ENCODE data around the gene ALK. TPM values are rescaled to one million over a fixed set of nuclear protein-coding genes. Genes with fewer than 3 reads are reported as not detected.

ALK gene
- total and polyA plus RNA-seq, 7 donors = 0.31 to 2.9 (median 1.2) TPM; not detected in 1

GRCh38 chr2:29308366-29308765, 613.0 kb downstream of the ALK start:
- Histone ChIP-seq H3K27me3 (no peaks in the 10 kb centered on the region), H3K9me3 (no peaks in the 10 kb centered on the region), H3K27ac (no peak overlapping the region), H3K4me1 (peaks cover 0 to 5% (median 0%) of the 10 kb centered on the region in 4 donors), H3K4me3 (no peak overlapping the region), H3K36me3 (no peaks in the 10 kb centered on the region)
- DNase-seq = no peak
- TF ChIP-seq CTCF (IDR thresholded peaks at IDR 0.05) (no peak), POLR2A (IDR thresholded peaks at IDR 0.05) (no peak), POLR2AphosphoS5 (IDR thresholded peaks at IDR 0.05) (no peak), EP300 (IDR thresholded peaks at IDR 0.05) (no peak)
- intact Hi-C loops (cut with DNase I) = loop anchor here (2.0 kb wide), 1 partner anchor 532 kb away; no protein-coding TSS in a partner anchor
- WGBS, 2 donors = 67 to 84% methylated on average over 9 of the region's 9 CpGs

GRCh38 chr2:29307519-29307918, 613.9 kb downstream of the ALK start:
- no peak for TF ChIP-seq CTCF (IDR thresholded peaks at IDR 0.05)
- no peak for TF ChIP-seq EP300 (IDR thresholded peaks at IDR 0.05)
- TF ChIP-seq POLR2A (IDR thresholded peaks at IDR 0.05) = no peak
- TF ChIP-seq POLR2AphosphoS5 (IDR thresholded peaks at IDR 0.05) = no peak
- Histone ChIP-seq H3K9me3 (no peaks in the 10 kb centered on the region), H3K27me3 (no peaks in the 10 kb centered on the region), H3K4me3 (no peak overlapping the region), H3K4me1 (peaks cover 0 to 5% (median 0%) of the 10 kb centered on the region in 4 donors), H3K36me3 (no peaks in the 10 kb centered on the region), H3K27ac (no peak overlapping the region)
- intact Hi-C loops (cut with DNase I) = no loop called here
- 32 to 39% methylated on average over 2 of the region's 2 CpGs for WGBS, 2 donors
- no peak for DNase-seq

GRCh38 chr2:29305762-29306161, 615.6 kb downstream of the ALK start:
- intact Hi-C loops (cut with DNase I) = no loop called here
- DNase-seq = no peak
- 72 to 81% methylated on average over 6 of the region's 6 CpGs for WGBS, 2 donors
- Histone ChIP-seq H3K36me3 (no peaks in the 10 kb centered on the region), H3K27ac (no peak overlapping the region), H3K4me3 (no peak overlapping the region), H3K9me3 (no peaks in the 10 kb centered on the region), H3K4me1 (peaks cover 0 to 5% (median 0%) of the 10 kb centered on the region in 4 donors), H3K27me3 (no peaks in the 10 kb centered on the region)
- TF ChIP-seq POLR2AphosphoS5 (IDR thresholded peaks at IDR 0.05) (no peak), CTCF (IDR thresholded peaks at IDR 0.05) (no peak)

GRCh38 chr2:29304399-29305060, 616.9 kb downstream of the ALK start:
- no peaks in the 10 kb centered on the region for H3K27me3 ChIP-seq
- intact Hi-C loops (cut with DNase I) = no loop called here

More at GRCh38 chr2:29304399-29305060, 616.9 kb downstream of the ALK start:
- 60 to 83% methylated on average over 4 of the region's 4 CpGs for WGBS, 2 donors
- TF ChIP-seq EP300 (IDR thresholded peaks at IDR 0.05) = no peak
- TF ChIP-seq CTCF (IDR thresholded peaks at IDR 0.05) = no peak
- no peak for TF ChIP-seq POLR2AphosphoS5 (IDR thresholded peaks at IDR 0.05)
- no peak for TF ChIP-seq POLR2A (IDR thresholded peaks at IDR 0.05)
- peaks cover 0 to 5% (median 0%) of the 10 kb centered on the region in 4 donors for H3K4me1 ChIP-seq
- no peaks in the 10 kb centered on the region for H3K9me3 ChIP-seq
- no peaks in the 10 kb centered on the region for H3K36me3 ChIP-seq
- no peak for DNase-seq
- H3K27ac ChIP-seq = no peak overlapping the region
- no peak overlapping the region for H3K4me3 ChIP-seq

Data from sigmoid colon (tissue), 7 donors.